ENCODE results near the gene GPR17. TPM values are rescaled to one million over a fixed set of nuclear protein-coding genes. Genes with fewer than 3 reads are reported as not detected.

GPR17 gene
- total RNA-seq, 1 donor from 2014 or later: 6.4 TPM

GRCh38 chr2:127644066-127645025 lies 1.6 kb upstream of the GPR17 start:
- peak overlapping the region; percentile 75 for H3K4me3 Mint-ChIP-seq
- TF ChIP-seq CTCF (conservative IDR thresholded peaks at IDR 0.05): no peak
- DNase-seq (ENCODE audit: low read depth, low spot score): no peak
- H3K27me3 Mint-ChIP-seq (ENCODE audit: low read depth): no peaks in the 10 kb centered on the region
- peaks cover 45% of the 10 kb centered on the region for H3K4me1 Mint-ChIP-seq
- peak overlapping the region; percentile 84 for H3K27ac Mint-ChIP-seq (ENCODE audit: unreplicated experiment)
- H3K9me3 Mint-ChIP-seq: no peaks in the 10 kb centered on the region
- no peaks in the 10 kb centered on the region for H3K36me3 Mint-ChIP-seq (ENCODE audit: low read depth)

GRCh38 chr2:127645026-127645394 lies 943 bp upstream of the GPR17 start:
- no peaks in the 10 kb centered on the region for H3K27me3 Mint-ChIP-seq (ENCODE audit: low read depth)
- no peak for DNase-seq (ENCODE audit: low read depth, low spot score)
- peak overlapping the region; percentile 75 for H3K4me3 Mint-ChIP-seq
- H3K27ac Mint-ChIP-seq (ENCODE audit: unreplicated experiment): peak overlapping the region; percentile 84
- H3K9me3 Mint-ChIP-seq: no peaks in the 10 kb centered on the region
- H3K4me1 Mint-ChIP-seq: peaks cover 51% of the 10 kb centered on the region
- no peaks in the 10 kb centered on the region for H3K36me3 Mint-ChIP-seq (ENCODE audit: low read depth)
- TF ChIP-seq CTCF (conservative IDR thresholded peaks at IDR 0.05): no peak

GRCh38 chr2:127646487-127647241 lies 711 bp downstream of the GPR17 start:
- Mint-ChIP-seq H3K27me3 (ENCODE audit: low read depth) (no peaks in the 10 kb centered on the region), H3K27ac (ENCODE audit: unreplicated experiment) (peak overlapping the region; percentile 67), H3K9me3 (no peaks in the 10 kb centered on the region), H3K4me1 (peaks cover 56% of the 10 kb centered on the region), H3K4me3 (peak overlapping the region; percentile 47), H3K36me3 (ENCODE audit: low read depth) (no peaks in the 10 kb centered on the region)
- DNase-seq (ENCODE audit: low read depth, low spot score): no peak
- TF ChIP-seq CTCF (conservative IDR thresholded peaks at IDR 0.05): no peak

GRCh38 chr2:127647242-127648190 lies 1.6 kb downstream of the GPR17 start:
- no peaks in the 10 kb centered on the region for H3K36me3 Mint-ChIP-seq (ENCODE audit: low read depth)
- TF ChIP-seq CTCF (conservative IDR thresholded peaks at IDR 0.05): no peak
- no peaks in the 10 kb centered on the region for H3K27me3 Mint-ChIP-seq (ENCODE audit: low read depth)
- DNase-seq (ENCODE audit: low read depth, low spot score): no peak
- no peaks in the 10 kb centered on the region for H3K9me3 Mint-ChIP-seq
- peak overlapping the region; percentile 24 for H3K4me3 Mint-ChIP-seq
- H3K4me1 Mint-ChIP-seq: peaks cover 65% of the 10 kb centered on the region
- H3K27ac Mint-ChIP-seq (ENCODE audit: unreplicated experiment): peak overlapping the region; percentile 78

GRCh38 chr2:127648321-127648720 lies 2.4 kb downstream of the GPR17 start:
- H3K4me1 Mint-ChIP-seq: peaks cover 66% of the 10 kb centered on the region
- no peak overlapping the region for H3K27ac Mint-ChIP-seq (ENCODE audit: unreplicated experiment)
- no peaks in the 10 kb centered on the region for H3K36me3 Mint-ChIP-seq (ENCODE audit: low read depth)
- H3K27me3 Mint-ChIP-seq (ENCODE audit: low read depth): no peaks in the 10 kb centered on the region
- H3K4me3 Mint-ChIP-seq: no peak overlapping the region
- TF ChIP-seq CTCF (conservative IDR thresholded peaks at IDR 0.05): no peak
- DNase-seq (ENCODE audit: low read depth, low spot score): no peak
- H3K9me3 Mint-ChIP-seq: no peaks in the 10 kb centered on the region
